Measurements from ENCODE around the gene ARMC7.
A peak's percentile ranks its signal among the peaks of the same experiment; 100 is the strongest.

ARMC7 gene

DNA sequence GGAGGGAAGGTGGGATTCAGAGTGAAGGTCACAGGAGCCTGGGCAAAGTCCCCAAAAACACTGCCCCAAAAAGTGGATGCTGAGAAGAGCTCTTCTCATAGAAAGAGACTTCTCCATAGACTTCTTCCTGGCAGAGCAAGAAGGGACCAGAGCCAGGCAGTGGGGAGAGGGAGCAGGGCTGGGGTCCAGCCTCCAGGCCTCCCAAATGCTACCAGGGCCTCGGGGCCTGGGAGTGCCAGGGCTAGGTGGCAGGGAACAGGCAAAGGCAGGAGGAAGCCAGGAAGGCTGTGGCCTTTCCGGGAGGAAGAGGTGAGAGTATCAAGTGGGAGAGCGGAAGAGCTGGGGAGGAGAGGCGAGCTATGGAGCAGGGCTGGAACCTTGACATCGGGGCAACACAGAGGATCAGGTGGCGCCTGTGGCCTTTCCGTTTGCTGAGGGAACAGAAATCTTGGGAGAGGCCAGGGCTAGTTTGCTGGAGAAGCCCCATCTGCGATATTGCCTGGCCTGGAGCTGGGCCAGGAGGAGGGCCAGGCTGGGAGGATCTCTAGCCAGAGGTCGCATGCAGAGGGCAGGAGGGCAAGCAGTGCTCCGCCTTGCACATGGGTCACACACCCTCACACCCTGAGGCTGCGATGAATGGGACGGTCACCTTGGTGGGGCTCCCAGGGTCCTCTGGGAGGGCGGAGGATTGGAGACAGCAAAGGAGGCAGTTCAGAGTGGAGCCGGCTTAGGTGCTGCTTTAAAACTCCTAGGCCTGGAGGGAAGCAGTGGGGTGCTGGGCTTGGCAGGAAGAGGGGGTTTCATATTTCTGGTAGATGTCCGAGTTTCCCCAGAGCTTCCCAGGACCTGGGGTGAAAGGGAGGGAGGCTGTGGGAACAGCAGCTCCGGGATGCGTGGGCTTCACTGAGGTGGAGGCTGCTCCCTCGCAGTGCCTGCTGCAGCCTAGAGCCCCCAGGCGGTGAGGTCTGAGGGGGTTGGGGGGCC, 18.6 kb upstream of the ARMC7 start:
- H3K4me3 ChIP-seq = no peak overlapping the region
- no peaks in the 10 kb centered on the region for H3K36me3 ChIP-seq (ENCODE audit: insufficient read depth, low read length)
- DNase-seq (ENCODE audit: low read depth, low spot score) = no peak
- peak overlapping the region; percentile 26 for H3K9ac ChIP-seq (ENCODE audit: insufficient read length)
- peak overlapping the region; percentile 69 for H3K27ac ChIP-seq
- TF ChIP-seq POLR2AphosphoS5 (IDR thresholded peaks at IDR 0.05; ENCODE audit: borderline replicate concordance, low read depth, low read length) (no peak), FOXP2 (optimal IDR thresholded peaks at IDR 0.05; ENCODE audit: control extremely low read depth, extremely low read length, insufficient read depth) (no peak), EZH2 (IDR thresholded peaks at IDR 0.05) (no peak)
- H3K9me3 ChIP-seq (ENCODE audit: low read depth, low read length) = no peaks in the 10 kb centered on the region

GRCh38 chr17:75091855-75092327, 17.9 kb upstream of the ARMC7 start:
- Histone ChIP-seq H3K9ac (ENCODE audit: insufficient read length) (no peak overlapping the region), H3K9me3 (ENCODE audit: low read depth, low read length) (no peaks in the 10 kb centered on the region), H3K36me3 (ENCODE audit: insufficient read depth, low read length) (no peaks in the 10 kb centered on the region), H3K27ac (peak overlapping the region; percentile 86), H3K4me3 (no peak overlapping the region)
- no peak for TF ChIP-seq FOXP2 (optimal IDR thresholded peaks at IDR 0.05; ENCODE audit: control extremely low read depth, extremely low read length, insufficient read depth)
- DNase-seq (ENCODE audit: low read depth, low spot score) = no peak

- DNase-seq (ENCODE audit: low read depth, low spot score) = no peak
- Histone ChIP-seq H3K9me3 (ENCODE audit: low read depth, low read length) (no peaks in the 10 kb centered on the region), H3K9ac (ENCODE audit: insufficient read length) (peak overlapping the region; percentile 23), H3K4me3 (no peak overlapping the region), H3K36me3 (ENCODE audit: insufficient read depth, low read length) (no peaks in the 10 kb centered on the region), H3K27ac (peak overlapping the region; percentile 86; the same call in 1 of the 2 replicates)
- TF ChIP-seq POLR2AphosphoS5 (IDR thresholded peaks at IDR 0.05; ENCODE audit: borderline replicate concordance, low read depth, low read length) = no peak
- no peak for TF ChIP-seq EZH2 (IDR thresholded peaks at IDR 0.05)
- no peak for TF ChIP-seq FOXP2 (optimal IDR thresholded peaks at IDR 0.05; ENCODE audit: control extremely low read depth, extremely low read length, insufficient read depth)
These were observed 16.1 kb upstream of the ARMC7 start for GRCh38 chr17:75093548-75094158.

DNA sequence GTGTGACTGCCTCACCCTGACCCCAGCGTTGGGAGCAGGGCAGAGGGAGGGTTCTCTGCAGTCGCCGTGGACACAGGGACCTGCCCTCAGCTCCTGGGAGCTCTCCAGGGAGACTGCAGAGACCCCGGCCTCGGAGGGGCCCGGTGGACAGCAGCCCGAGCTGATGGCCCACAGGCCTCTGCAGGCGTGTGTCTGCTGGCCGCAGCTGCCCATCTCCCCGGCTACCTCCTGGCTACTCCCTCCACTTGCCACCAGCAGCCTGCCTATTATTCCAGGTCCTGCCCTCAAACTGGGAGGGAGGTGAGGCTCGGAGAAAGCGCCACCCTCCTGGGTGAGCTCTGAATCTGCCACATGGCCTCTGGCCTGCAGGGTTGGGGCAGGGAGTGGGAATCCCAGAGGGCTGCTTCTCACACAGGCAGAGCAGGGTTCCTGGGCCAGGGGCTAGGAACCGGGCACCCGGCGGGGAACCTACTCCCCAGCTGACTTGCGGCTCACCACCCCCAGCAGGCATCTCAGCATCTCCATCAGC, 14.8 kb upstream of the ARMC7 start:
- no peak for TF ChIP-seq EZH2 (IDR thresholded peaks at IDR 0.05)
- TF ChIP-seq FOXP2 (optimal IDR thresholded peaks at IDR 0.05; ENCODE audit: control extremely low read depth, extremely low read length, insufficient read depth) = no peak
- TF ChIP-seq POLR2AphosphoS5 (IDR thresholded peaks at IDR 0.05; ENCODE audit: borderline replicate concordance, low read depth, low read length) = no peak
- Histone ChIP-seq H3K9me3 (ENCODE audit: low read depth, low read length) (no peaks in the 10 kb centered on the region), H3K9ac (ENCODE audit: insufficient read length) (no peak overlapping the region), H3K4me3 (no peak overlapping the region), H3K36me3 (ENCODE audit: insufficient read depth, low read length) (no peaks in the 10 kb centered on the region), H3K27ac (no peak overlapping the region)
- DNase-seq (ENCODE audit: low read depth, low spot score) = no peak

DNA sequence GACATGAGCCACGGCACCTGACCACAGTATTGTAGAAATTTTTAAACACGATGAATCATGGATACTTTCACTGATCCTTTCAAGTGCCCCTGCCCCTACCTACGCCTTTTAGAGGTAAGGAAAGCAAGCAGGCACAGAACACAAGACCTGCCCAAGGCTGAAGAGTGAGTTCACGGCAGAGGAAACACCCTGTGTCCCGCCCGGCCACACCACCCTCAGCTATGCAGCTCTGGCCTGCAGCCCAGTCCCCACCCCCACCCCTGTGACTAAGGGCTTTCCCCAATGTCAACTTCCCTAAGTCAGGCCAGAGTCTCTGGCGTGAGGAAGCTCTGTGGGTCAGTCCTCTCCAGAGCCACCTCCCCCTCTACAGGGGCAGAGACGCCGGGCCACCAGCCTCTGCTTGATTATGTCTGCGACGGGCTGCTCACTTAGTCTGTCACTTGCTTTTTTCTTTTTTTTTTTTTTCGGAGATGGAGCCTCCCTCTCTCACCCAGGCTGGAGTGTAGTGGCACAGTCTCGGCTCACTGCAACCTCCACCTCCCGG, 13.6 kb upstream of the ARMC7 start:
- Histone ChIP-seq H3K4me3 (no peak overlapping the region), H3K27ac (no peak overlapping the region), H3K9ac (ENCODE audit: insufficient read length) (no peak overlapping the region), H3K36me3 (ENCODE audit: insufficient read depth, low read length) (no peaks in the 10 kb centered on the region), H3K9me3 (ENCODE audit: low read depth, low read length) (no peaks in the 10 kb centered on the region)
- no peak for DNase-seq (ENCODE audit: low read depth, low spot score)
- TF ChIP-seq EZH2 (IDR thresholded peaks at IDR 0.05) (no peak), POLR2AphosphoS5 (IDR thresholded peaks at IDR 0.05; ENCODE audit: borderline replicate concordance, low read depth, low read length) (no peak), FOXP2 (optimal IDR thresholded peaks at IDR 0.05; ENCODE audit: control extremely low read depth, extremely low read length, insufficient read depth) (no peak)

DNA sequence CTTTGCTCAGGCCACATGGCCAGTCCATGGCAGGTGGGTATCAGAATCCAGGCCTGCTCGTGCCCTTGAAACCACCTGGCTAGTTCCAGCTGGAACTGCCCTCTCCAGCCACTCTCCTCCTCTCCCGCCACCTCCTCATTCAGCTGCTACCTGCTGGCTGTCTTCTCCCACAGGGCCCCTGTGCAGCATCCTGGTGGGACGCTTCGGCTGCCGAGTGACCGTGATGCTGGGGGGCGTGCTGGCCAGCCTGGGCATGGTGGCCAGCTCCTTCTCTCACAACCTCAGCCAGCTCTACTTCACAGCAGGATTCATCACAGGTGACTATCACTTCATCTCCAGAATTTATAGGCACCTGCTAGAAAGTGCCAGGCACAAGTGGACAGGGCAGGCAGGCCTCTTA, 11.9 kb upstream of the ARMC7 start:
- H3K9ac ChIP-seq (ENCODE audit: insufficient read length) = no peak overlapping the region
- DNase-seq (ENCODE audit: low read depth, low spot score) = no peak
- TF ChIP-seq EZH2 (IDR thresholded peaks at IDR 0.05) = no peak
- no peak for TF ChIP-seq POLR2AphosphoS5 (IDR thresholded peaks at IDR 0.05; ENCODE audit: borderline replicate concordance, low read depth, low read length)

DNA sequence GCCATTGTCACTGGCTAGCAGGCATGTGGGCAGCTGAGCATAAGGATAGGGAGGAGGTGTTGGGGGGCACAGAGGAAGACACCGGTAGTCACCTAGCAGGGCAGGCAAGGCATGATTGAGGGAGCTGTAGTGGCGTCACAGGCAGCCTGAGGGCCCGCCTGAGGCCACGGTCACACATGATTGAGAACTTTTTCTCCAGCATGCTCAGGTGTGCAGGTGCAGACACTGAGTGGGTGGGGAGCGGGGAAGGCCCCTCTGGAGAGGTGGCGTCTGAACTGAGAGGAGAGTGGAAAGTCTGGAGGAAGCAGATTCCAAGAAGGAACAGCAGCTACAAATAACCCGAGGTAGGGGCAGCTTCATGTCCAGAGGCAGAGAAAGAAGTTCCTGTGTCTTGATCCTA, 10.9 kb upstream of the ARMC7 start:
- Histone ChIP-seq H3K4me3 (no peak overlapping the region), H3K36me3 (ENCODE audit: insufficient read depth, low read length) (no peaks in the 10 kb centered on the region), H3K9me3 (ENCODE audit: low read depth, low read length) (no peaks in the 10 kb centered on the region), H3K9ac (ENCODE audit: insufficient read length) (no peak overlapping the region), H3K27ac (no peak overlapping the region)
- TF ChIP-seq FOXP2 (optimal IDR thresholded peaks at IDR 0.05; ENCODE audit: control extremely low read depth, extremely low read length, insufficient read depth) (no peak), POLR2AphosphoS5 (IDR thresholded peaks at IDR 0.05; ENCODE audit: borderline replicate concordance, low read depth, low read length) (no peak), EZH2 (IDR thresholded peaks at IDR 0.05) (no peak)
- no peak for DNase-seq (ENCODE audit: low read depth, low spot score)

More for the DNA sequence above, 11.9 kb upstream of the ARMC7 start:
- Histone ChIP-seq H3K36me3 (ENCODE audit: insufficient read depth, low read length) (no peaks in the 10 kb centered on the region), H3K4me3 (no peak overlapping the region), H3K9me3 (ENCODE audit: low read depth, low read length) (no peaks in the 10 kb centered on the region), H3K27ac (no peak overlapping the region)

Measured in SK-N-MC (cell line).